Measurements from ENCODE around the gene DOCK4. TPM values are rescaled to one million over a fixed set of nuclear protein-coding genes. Genes with fewer than 3 reads are reported as not detected.

DOCK4 gene
- total and polyA plus RNA-seq, 2 of the 8 experiments (the other 6 are each of a cell fraction or from before 2014, with no cell fraction given), result 5.1 to 23.6 TPM

- peaks cover 0 to 2% of the 10 kb centered on the region in 2 experiments; a peak in 1 of 4 replicates for H3K79me2 ChIP-seq (ENCODE audit: control insufficient read depth in 1 of 2, insufficient read depth in 2 of 2, low read length in 2 of 2)
- no peak for FAIRE-seq
Observed at GRCh38 chr7:112088484-112089016, 117.6 kb downstream of the DOCK4 start.

More at GRCh38 chr7:112088484-112089016, 117.6 kb downstream of the DOCK4 start:
- no peaks in the 10 kb centered on the region for H3K23me2 ChIP-seq (ENCODE audit: low read depth, low read length)
- no peak overlapping the region for H2BK120ac ChIP-seq (replicated peaks; ENCODE audit: low read depth, low read length)
- H3K4me1 ChIP-seq (replicated peaks in 1 of 4; ENCODE audit: control insufficient read depth in 3 of 4, insufficient read depth in 4 of 4, low read length in 3 of 4), result no peaks in the 10 kb centered on the region
- H3K79me1 ChIP-seq (ENCODE audit: low read depth, low read length), result no peaks in the 10 kb centered on the region
- H3K27me3 ChIP-seq (replicated peaks in 1 of 4; ENCODE audit: control insufficient read depth in 3 of 4, extremely low read depth in 1 of 4, insufficient read depth in 3 of 4, low read length in 3 of 4), result no peaks in the 10 kb centered on the region
- H2AFZ ChIP-seq (ENCODE audit: low read length), result no peak overlapping the region
- no peak overlapping the region for H2BK12ac ChIP-seq (ENCODE audit: low read depth, low read length)
- H3K56ac ChIP-seq (replicated peaks; ENCODE audit: insufficient read length, low read depth, low read length), result no peak overlapping the region
- no peak overlapping the region for H3K23ac ChIP-seq (ENCODE audit: insufficient read length)
- no peaks in the 10 kb centered on the region for H3K36me3 ChIP-seq (ENCODE audit: control insufficient read depth in 2 of 4, insufficient read depth in 4 of 4, low read length in 3 of 4)
- no peak overlapping the region for H3K27ac ChIP-seq (ENCODE audit: low read depth, low read length)
- H3K14ac ChIP-seq (ENCODE audit: insufficient read length), result no peak overlapping the region
- ChIA-PET POLR2A (ENCODE audit: partially characterized antibody) (no interaction called here), CTCF (ENCODE audit: partially characterized antibody) (no interaction called here)
- H3K9ac ChIP-seq (replicated peaks in 1 of 4; ENCODE audit: extremely low read depth in 1 of 4, low read depth in 3 of 4, low read length in 3 of 4), result no peak overlapping the region
- H3K9me3 ChIP-seq (ENCODE audit: insufficient read depth in 2 of 2, low read depth in 1 of 2, low read length in 1 of 2), result no peaks in the 10 kb centered on the region
- H3K4ac ChIP-seq (replicated peaks; ENCODE audit: insufficient read length, low read depth, low read length), result no peak overlapping the region
- TF ChIP-seq KDM1A (IDR thresholded peaks at IDR 0.05; ENCODE audit: borderline replicate concordance, low read length) (peak; percentile 36; the same call in 1 of the 2 replicates), MAX (IDR thresholded peaks at IDR 0.05) (no peak)
- no peak overlapping the region for H3K4me3 ChIP-seq (ENCODE audit: extremely low read depth in 1 of 4, insufficient read depth in 2 of 4, low read depth in 3 of 4, low read length in 4 of 4)
- H4K5ac ChIP-seq (ENCODE audit: insufficient read length, low read depth, low read length), result no peak overlapping the region
- H2AK5ac ChIP-seq (ENCODE audit: low read depth, low read length), result no peak overlapping the region
- no peak overlapping the region for H2BK20ac ChIP-seq (ENCODE audit: low read length)
- no peak overlapping the region for H4K8ac ChIP-seq (ENCODE audit: extremely low read depth, insufficient read depth, low read length)
- no peak overlapping the region for H2BK5ac ChIP-seq (ENCODE audit: low read depth, low read length)
- no peak overlapping the region for H4K91ac ChIP-seq (replicated peaks; ENCODE audit: insufficient read length, low read length)
- H3K4me2 ChIP-seq (ENCODE audit: insufficient read depth in 1 of 2, low read depth in 2 of 2, low read length in 2 of 2), result no peak overlapping the region
- no peak for DNase-seq (ENCODE audit: low read depth in 1 of 2, low spot score in 2 of 2)
- no peaks in the 10 kb centered on the region for H4K20me1 ChIP-seq (replicated peaks in 1 of 2; ENCODE audit: control insufficient read depth in 1 of 2, insufficient read depth in 2 of 2, low read length in 2 of 2)
- WGBS, 2 experiments (ENCODE audit: extremely low coverage in 1 of 2, insufficient coverage in 1 of 2, insufficient read length in 1 of 2, insufficient replicate concordance in 2 of 2, low coverage in 1 of 2, low lambda C conversion rate in 2 of 2, missing lambda C conversion rate in 1 of 2), result 81% methylated on average over 4 of the region's 4 CpGs; no CpG with 5 or more reads in 1 of the 2 experiments
- H3K18ac ChIP-seq (ENCODE audit: extremely low read depth, low read length), result no peak overlapping the region
- H2BK15ac ChIP-seq (ENCODE audit: low read length), result no peak overlapping the region

Measured in H1 (cell line).